Body of pancreas (tissue), 4 donors: Measurements from ENCODE around the gene WNT7B. TPM values are rescaled to one million over a fixed set of nuclear protein-coding genes. Genes with fewer than 3 reads are reported as not detected.

Experiments
- ATAC-seq: fragments of 150-250 bp; one replicate; pipeline ENCODE4 v1.9.1; 2016
- DNase-seq, 4 donors: peaks; one replicate each; pipeline ENCODE4 v3.0.0-alpha.2; 2019
- H3K27ac ChIP-seq, 4 donors: fragments of 200-600 bp; sonication (generic); 1 replicate in 3 of 4; 2 replicates in 1 of 4; pipeline versions ENCODE4 v1.5.1 to v1.6.1; 2016 to 2019; ENCODE audit warnings: mild to moderate bottlenecking in 1 of 4, mixed read lengths in 1 of 4, moderate library complexity in 1 of 4
- H3K27me3 ChIP-seq, 2 donors: fragments of 200-600 bp; sonication (generic); one replicate each; pipeline ENCODE4 v1.6.0; 2016; ENCODE audit warnings: mild to moderate bottlenecking in 1 of 2
- H3K36me3 ChIP-seq, 2 donors: fragments of 200-600 bp; sonication (generic); replicated peaks in 1 of 2; 2 replicates each; pipeline ENCODE4 v1.5.1; 2016; ENCODE audit warnings: low read depth in 2 of 2; ENCODE audit not compliant: insufficient read depth in 1 of 2
- H3K4me1 ChIP-seq: fragments of 200-600 bp; sonication (generic); one replicate; pipeline ENCODE4 v1.6.0; 2016
- H3K4me3 ChIP-seq, 2 donors: fragments of 200-600 bp; sonication (generic); 1 replicate in 1 of 2; 2 replicates in 1 of 2; pipeline ENCODE4 v1.5.1; 2016 to 2019
- H3K9me3 ChIP-seq, 3 donors: fragments of 200-600 bp; sonication (generic); 1 replicate in 2 of 3; 2 replicates in 1 of 3; pipeline ENCODE4 v1.5.1; 2016
- POLR2A ChIP-seq, 3 donors: fragments of 450-650 bp; IDR thresholded peaks; one replicate each; pipeline ENCODE4 v1.6.1; 2016; ENCODE audit warnings: antibody characterized with exemption in 3 of 3, mild to moderate bottlenecking in 2 of 3
- WGBS, 2 donors: methylation state at CpG; one replicate each; pipeline ENCODE4 v1.1.5; 2017; 5-methylcytosine and 5-hydroxymethylcytosine counted together
- intact Hi-C: fragments of 100-400 bp; cut with DNase I; formaldehyde crosslinking; loops from one replicate; pipeline ENCODE4 v1.15.1; 2023
- total RNA-seq, 2 donors: library from RNA; depleted of rRNA; stranded (reverse); fragments of >200 nt; gene quantifications; one replicate each; pipeline ENCODE4 v1.1.0, GENCODE V29; 2016
- TF ChIP-seq, protein P1 (sequence below), 7 experiments: fragments of 450-650 bp in 4 of 7; fragments of 200-600 bp in 3 of 7; sonication (generic) in 3 of 7; IDR thresholded peaks; one replicate each; pipeline ENCODE4 v1.5.1; 2016 to 2019; ENCODE audit warnings: antibody characterized with exemption in 7 of 7

WNT7B gene
- total RNA-seq, 2 donors from 2014 or later: 2.1 TPM; not detected in 1

DNA sequence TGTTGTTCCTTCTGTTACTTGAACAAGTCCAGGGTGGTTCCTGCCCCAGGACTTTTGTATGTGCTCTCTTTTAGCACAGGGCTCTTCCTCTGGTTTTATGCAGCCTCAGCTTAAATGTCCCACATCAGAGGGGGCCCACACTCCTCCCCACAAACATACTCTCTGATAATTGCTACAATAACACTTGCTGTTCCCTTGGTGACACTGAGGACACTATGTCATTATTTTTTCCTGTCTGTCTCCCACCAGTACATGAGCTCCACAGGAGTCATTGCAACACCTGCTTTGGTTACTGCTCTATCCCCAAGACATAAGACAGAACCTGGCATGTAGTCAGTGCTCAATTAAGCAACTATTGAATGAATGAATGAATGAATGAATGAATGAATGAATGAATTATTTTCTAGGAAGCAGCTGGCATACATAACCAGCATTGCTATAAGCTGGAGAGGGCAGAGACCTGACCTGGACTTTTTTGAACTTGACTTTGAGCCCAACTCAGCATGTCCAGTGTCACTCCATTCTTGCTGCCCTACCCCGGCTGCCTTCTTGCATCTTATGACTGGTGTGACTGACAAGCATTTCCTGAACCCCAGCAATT is 7.5 kb upstream of the WNT7B start:
- no peak for DNase-seq
- Histone ChIP-seq H3K36me3 (no peaks in the 10 kb centered on the region), H3K4me3 (no peak overlapping the region), H3K27ac (no peak overlapping the region), H3K4me1 (no peaks in the 10 kb centered on the region), H3K27me3 (no peaks in the 10 kb centered on the region), H3K9me3 (no peaks in the 10 kb centered on the region)
- intact Hi-C loops: no loop called here
- TF ChIP-seq, protein P1, sequence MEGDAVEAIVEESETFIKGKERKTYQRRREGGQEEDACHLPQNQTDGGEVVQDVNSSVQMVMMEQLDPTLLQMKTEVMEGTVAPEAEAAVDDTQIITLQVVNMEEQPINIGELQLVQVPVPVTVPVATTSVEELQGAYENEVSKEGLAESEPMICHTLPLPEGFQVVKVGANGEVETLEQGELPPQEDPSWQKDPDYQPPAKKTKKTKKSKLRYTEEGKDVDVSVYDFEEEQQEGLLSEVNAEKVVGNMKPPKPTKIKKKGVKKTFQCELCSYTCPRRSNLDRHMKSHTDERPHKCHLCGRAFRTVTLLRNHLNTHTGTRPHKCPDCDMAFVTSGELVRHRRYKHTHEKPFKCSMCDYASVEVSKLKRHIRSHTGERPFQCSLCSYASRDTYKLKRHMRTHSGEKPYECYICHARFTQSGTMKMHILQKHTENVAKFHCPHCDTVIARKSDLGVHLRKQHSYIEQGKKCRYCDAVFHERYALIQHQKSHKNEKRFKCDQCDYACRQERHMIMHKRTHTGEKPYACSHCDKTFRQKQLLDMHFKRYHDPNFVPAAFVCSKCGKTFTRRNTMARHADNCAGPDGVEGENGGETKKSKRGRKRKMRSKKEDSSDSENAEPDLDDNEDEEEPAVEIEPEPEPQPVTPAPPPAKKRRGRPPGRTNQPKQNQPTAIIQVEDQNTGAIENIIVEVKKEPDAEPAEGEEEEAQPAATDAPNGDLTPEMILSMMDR (IDR thresholded peaks at IDR 0.05): no peak
- TF ChIP-seq POLR2A (IDR thresholded peaks at IDR 0.05): no peak
- whole genome bisulfite sequencing, 2 donors: 79 to 86% methylated on average over 1 of the region's 1 CpG
- ATAC-seq: no peak

DNA sequence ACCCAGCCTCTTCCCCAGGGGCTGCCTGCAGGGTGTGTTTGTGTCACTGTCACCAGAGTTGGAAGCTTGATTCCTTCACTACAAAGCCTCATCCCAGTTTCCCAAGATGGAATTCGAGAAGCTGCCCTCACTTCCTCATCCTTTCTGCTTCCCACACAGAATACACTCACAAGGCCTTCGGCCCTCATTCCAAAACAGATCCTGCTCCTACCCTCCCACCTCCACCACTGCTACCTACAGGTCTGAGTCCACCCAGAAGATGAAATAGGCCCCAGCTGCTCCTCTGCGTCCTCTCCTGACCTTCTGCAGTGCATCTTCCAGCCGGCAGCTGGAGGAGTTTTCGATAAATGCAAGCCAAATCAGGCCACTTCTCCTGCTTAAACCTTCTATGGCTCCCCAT is 6.8 kb upstream of the WNT7B start:
- H3K9me3 ChIP-seq: no peaks in the 10 kb centered on the region
- TF ChIP-seq POLR2A (IDR thresholded peaks at IDR 0.05): no peak
- TF ChIP-seq, protein P1 (IDR thresholded peaks at IDR 0.05): no peak
- ATAC-seq (no peak), DNase-seq (no peak)
- no peaks in the 10 kb centered on the region for H3K27me3 ChIP-seq
- no peak overlapping the region for H3K4me3 ChIP-seq
- WGBS, 2 donors: 72 to 79% methylated on average over 5 of the region's 5 CpGs
- no peak overlapping the region for H3K27ac ChIP-seq
- intact Hi-C loops: no loop called here
- no peaks in the 10 kb centered on the region for H3K36me3 ChIP-seq
- peaks cover 5% of the 10 kb centered on the region for H3K4me1 ChIP-seq

DNA sequence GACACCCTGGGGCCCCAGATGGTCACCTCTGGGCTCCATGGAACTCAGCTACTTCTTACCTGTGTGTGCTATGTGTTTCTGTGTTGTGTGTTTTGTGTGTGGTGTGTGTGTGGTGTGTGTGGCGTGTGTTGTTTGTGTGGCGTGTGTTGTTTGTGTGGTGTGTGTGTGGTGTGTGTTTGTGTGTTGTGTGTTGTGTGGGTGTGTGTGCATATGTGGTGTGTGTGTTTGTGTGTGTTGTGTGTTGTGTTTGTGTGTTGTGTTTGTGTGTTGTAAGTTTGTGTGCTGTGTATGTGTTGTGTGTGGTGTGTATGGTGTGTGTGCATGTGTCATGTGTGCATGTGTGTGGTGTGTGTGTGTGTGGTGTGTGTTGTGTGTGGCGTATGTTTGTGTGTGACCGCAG is 3.8 kb upstream of the WNT7B start:
- Histone ChIP-seq H3K9me3 (no peaks in the 10 kb centered on the region), H3K4me3 (no peak overlapping the region), H3K4me1 (peaks cover 30% of the 10 kb centered on the region), H3K27ac (no peak overlapping the region), H3K27me3 (peaks cover 0 to 5% of the 10 kb centered on the region in 2 donors), H3K36me3 (no peaks in the 10 kb centered on the region)
- TF ChIP-seq, protein P1 (IDR thresholded peaks at IDR 0.05): no peak
- no peak for TF ChIP-seq POLR2A (IDR thresholded peaks at IDR 0.05)
- 85 to 89% methylated on average over 4 of the region's 4 CpGs for WGBS, 2 donors
- ATAC-seq (no peak), DNase-seq (no peak)
- intact Hi-C loops: no loop called here

DNA sequence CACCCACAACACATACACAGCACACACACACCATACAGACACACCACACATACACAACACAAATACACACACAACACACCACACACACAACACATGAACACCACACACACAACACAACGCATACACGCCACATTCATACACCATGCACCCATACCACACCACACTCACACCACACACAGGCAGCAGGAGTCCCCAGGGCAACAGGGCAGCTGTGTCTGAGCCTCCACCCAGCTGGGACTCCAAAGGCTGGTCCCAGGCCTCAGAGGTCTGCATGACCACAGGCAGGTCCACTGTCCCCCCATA is 3.3 kb upstream of the WNT7B start:
- H3K9me3 ChIP-seq: no peaks in the 10 kb centered on the region
- H3K27ac ChIP-seq: no peak overlapping the region
- H3K4me3 ChIP-seq: no peak overlapping the region
- 95% methylated on average over 2 of the region's 2 CpGs for WGBS, 2 donors
- peaks cover 36% of the 10 kb centered on the region for H3K4me1 ChIP-seq
- H3K36me3 ChIP-seq: no peaks in the 10 kb centered on the region
- TF ChIP-seq POLR2A (IDR thresholded peaks at IDR 0.05): no peak
- TF ChIP-seq, protein P1 (IDR thresholded peaks at IDR 0.05): no peak
- DNase-seq (no peak), ATAC-seq (no peak)
- H3K27me3 ChIP-seq: peaks cover 0 to 10% of the 10 kb centered on the region in 2 donors
- intact Hi-C loops: no loop called here

DNA sequence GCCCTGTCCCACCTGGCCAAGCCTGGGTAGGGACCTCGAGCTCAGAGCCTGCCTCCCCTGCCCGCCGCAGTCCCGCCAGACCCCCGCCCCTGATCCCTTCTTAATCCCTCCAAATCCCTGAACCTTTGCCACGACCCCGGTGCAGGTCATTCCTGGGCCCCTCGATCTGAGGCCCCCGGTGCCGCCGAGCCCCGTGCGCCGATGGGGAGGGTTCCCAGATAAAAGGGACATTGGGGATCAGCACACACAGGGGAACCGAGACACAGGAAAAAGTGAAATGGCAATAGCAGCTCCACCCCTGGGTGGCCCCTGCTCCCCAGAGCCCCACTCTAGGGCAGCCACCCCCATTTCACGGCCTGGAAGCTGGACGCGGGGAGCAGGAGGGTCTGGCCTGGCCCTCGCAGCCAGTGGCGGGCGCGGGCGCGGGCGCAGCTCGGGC is 1.3 kb upstream of the WNT7B start:
- H3K36me3 ChIP-seq: no peaks in the 10 kb centered on the region
- H3K4me3 ChIP-seq: no peak overlapping the region
- no peaks in the 10 kb centered on the region for H3K9me3 ChIP-seq
- no peak for ATAC-seq
- peaks cover 0 to 19% of the 10 kb centered on the region in 2 donors for H3K27me3 ChIP-seq
- H3K27ac ChIP-seq: no peak overlapping the region
- 7 to 12% methylated on average over 10 to 26 of the region's 26 CpGs for WGBS, 2 donors
- H3K4me1 ChIP-seq: peaks cover 36% of the 10 kb centered on the region
- intact Hi-C loops: no loop called here
- no peak for DNase-seq
- TF ChIP-seq, protein P1 (IDR thresholded peaks at IDR 0.05): no peak
- no peak for TF ChIP-seq POLR2A (IDR thresholded peaks at IDR 0.05)
